H1 (cell line): ENCODE measurements around the gene DCUN1D4. TPM values are rescaled to one million over a fixed set of nuclear protein-coding genes. Genes with fewer than 3 reads are reported as not detected.

Experiments used
- CEBPB ChIP-seq: IDR thresholded peaks from 2 replicates; pipeline ENCODE4 v1.6.1; 2012; ENCODE audit warnings: low read depth, low read length
- EZH2 ChIP-seq: fragments of 200-600 bp; sonication (generic); IDR thresholded peaks from 2 replicates; pipeline ENCODE4 v1.7.1; 2012; ENCODE audit warnings: low read depth, mild to moderate bottlenecking, moderate library complexity, low read length, inconsistent platforms; ENCODE audit not compliant: severe bottlenecking
- KDM4A ChIP-seq: IDR thresholded peaks from one replicate; pipeline ENCODE4 v1.7.1; 2012; ENCODE audit warnings: low read depth, mild to moderate bottlenecking, moderate library complexity, low read length, inconsistent platforms; ENCODE audit not compliant: severe bottlenecking
- SIRT6 ChIP-seq: IDR thresholded peaks from one replicate; pipeline ENCODE4 v1.7.1; 2012; ENCODE audit warnings: low read length, inconsistent platforms
- polyA plus RNA-seq, 7 experiments: library from polyadenylated mRNA; depleted of rRNA in 3 of 7; stranded (reverse) in 5 of 7; unstranded in 2 of 7; fragments of >200 nt in 5 of 7; fragments of 200-250 nt in 2 of 7; gene quantifications; 1 replicate in 5 of 7; 2 replicates in 1 of 7; 4 replicates in 1 of 7; pipeline versions ENCODE4 v1.2.1 to v1.2.3, GENCODE V29; 2011 to 2013; ENCODE audit warnings: missing spikeins in 2 of 7, mixed read lengths in 2 of 7
- total RNA-seq: library from RNA; stranded (reverse); fragmentation: NEBNext Ultra II Directional; extraction: Animal tissue kit (Norgen Biotek cat#: 25700); gene quantifications from 2 replicates; pipeline ENCODE4 v1.2.1, GENCODE V29; 2021
- TF ChIP-seq, protein P1 (sequence below): IDR thresholded peaks from 2 replicates; pipeline ENCODE4 v1.6.1; 2011; ENCODE audit warnings: low read depth, mild to moderate bottlenecking, low read length; ENCODE audit not compliant: insufficient read depth

DCUN1D4 gene
- total and polyA plus RNA-seq, 2 of the 8 experiments (the other 6 are each of a cell fraction or from before 2014, with no cell fraction given), result 22.9 to 55.9 TPM

DNA sequence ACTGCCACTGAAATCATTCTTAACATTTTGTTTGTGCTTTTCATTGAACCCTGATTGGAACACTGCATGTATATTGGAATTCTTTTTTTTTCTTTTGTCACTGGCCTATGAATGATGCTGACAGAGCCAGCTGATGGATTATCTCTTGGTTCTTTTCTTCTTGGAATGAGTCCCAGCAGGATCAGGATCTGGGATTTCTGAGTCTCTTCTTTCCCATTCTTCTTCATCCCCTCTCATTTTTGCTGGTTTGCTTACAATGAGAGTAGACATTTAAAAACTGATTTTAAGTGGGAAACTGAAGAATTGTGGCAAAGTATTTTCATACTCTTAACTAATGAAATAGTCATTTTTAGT lies 9.0 kb downstream of the DCUN1D4 start (continued):
- no peak for TF ChIP-seq EZH2
- TF ChIP-seq, protein P1, sequence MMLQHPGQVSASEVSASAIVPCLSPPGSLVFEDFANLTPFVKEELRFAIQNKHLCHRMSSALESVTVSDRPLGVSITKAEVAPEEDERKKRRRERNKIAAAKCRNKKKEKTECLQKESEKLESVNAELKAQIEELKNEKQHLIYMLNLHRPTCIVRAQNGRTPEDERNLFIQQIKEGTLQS, result no peak
- TF ChIP-seq CEBPB, result no peak
- TF ChIP-seq KDM4A, result no peak
- no peak for TF ChIP-seq SIRT6
